Retina (tissue), 1 donor: ENCODE data around the gene SPG11.
"Not testable (repeated sequence)": the region's sequence is repeated elsewhere in the genome, so short reads cannot be mapped to it uniquely, and the experiment has no call there.

Source experiments
- DNase-seq: peaks from one replicate; pipeline ENCODE4 v3.0.0-alpha.2; 2016

Gene SPG11

GRCh38 chr15:44550256-44550655 is 113.2 kb downstream of the SPG11 start:
- no peak for DNase-seq

GRCh38 chr15:44549152-44549551 is 114.3 kb downstream of the SPG11 start:
- DNase-seq: not testable (repeated sequence)

- DNase-seq: no peak
Observed at GRCh38 chr15:44545913-44546802, 117.3 kb downstream of the SPG11 start.

- DNase-seq: not testable (repeated sequence)
Observed at GRCh38 chr15:44544745-44545144, 118.7 kb downstream of the SPG11 start.

DNA sequence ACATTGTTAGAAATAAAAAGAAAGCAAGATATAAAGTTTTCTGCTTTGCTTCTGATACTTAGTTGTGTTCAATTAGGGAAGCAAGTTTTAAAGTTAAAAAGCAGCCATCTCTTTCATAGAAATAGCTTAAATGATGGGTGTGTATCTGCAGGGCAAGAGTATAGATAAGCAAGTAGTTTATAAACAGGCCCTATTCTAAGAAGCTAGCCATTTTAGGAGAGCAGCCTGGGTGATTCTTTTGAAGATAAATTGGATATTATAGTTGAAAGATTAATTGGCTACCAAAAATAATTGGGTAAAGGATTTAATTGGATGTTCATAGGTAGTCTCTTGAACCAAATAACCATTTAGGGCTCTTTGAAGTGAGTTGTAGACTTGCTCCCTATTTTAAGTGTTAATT is 120.9 kb downstream of the SPG11 start:
- no peak for DNase-seq

GRCh38 chr15:44541282-44541958 is 122.0 kb downstream of the SPG11 start:
- no peak for DNase-seq

DNA sequence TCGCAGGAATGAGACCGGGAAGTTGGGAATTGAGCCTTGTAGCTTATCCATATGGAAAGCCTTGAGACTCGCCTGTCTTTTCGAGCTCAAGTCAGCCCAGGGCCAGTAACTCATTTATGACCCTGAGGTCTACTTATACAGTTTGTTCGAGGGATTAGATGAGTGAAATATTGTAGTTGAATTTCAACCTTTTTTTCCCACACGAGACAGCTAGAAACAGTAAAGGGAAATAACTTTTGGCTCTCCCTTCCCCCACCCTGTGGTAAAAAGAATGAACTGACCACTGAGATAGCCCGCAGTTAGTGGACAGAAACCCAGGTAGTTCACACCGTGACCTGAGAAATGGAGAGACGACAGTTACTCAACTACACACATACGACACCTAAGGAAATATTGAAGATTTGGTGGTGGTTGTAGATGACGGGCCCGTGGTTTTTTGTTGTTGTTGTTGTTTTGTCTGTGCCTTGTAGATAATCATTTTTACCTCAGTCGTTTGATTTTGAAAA is 125.7 kb downstream of the SPG11 start:
- no peak for DNase-seq

DNA sequence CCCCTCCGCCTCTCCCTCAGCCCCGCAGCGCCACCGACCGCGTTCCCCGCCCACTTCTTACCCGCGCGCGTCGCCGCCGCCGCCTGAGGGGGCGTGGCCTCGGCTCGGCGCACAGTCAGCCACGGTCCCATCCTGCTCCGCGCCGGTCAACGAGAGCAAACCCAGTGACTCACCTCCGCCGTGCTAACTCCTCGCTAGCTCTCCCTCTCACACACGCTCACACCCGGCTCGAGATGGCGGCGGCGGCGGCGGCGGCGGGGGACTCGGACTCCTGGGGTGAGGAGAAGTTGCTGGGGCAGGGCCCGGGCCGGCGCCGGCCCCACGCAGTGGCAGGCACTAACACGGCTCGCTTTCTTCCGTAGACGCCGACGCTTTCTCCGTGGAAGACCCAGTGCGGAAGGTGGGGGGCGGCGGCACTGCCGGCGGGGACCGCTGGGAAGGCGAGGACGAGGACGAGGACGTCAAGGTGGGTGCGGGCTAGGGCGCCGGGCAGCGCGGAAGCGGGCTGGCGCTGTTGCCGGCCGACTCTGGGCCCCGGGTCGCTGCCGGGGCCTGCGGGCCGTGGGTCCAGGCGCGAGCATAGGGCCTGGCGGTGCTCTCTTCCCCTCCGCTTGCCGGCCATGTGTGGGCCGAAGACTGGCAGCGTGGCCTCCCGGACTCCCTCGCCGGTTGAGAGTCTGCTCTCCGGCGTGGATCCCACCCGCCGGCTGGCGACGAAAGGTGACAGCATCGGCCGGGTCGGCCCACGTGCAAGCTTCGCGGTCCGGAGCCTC is 126.3 kb downstream of the SPG11 start, which contains the start of gene EIF3J:
Gene EIF3J (plus strand): TSS at position 186 of the 773 bp plus-strand sequence. CDS start 48 bp downstream, at position 234.
- peak; percentile 95 for DNase-seq

- DNase-seq: peak; percentile 97
Observed at GRCh38 chr15:44536302-44536961, 127.0 kb downstream of the SPG11 start.

DNA sequence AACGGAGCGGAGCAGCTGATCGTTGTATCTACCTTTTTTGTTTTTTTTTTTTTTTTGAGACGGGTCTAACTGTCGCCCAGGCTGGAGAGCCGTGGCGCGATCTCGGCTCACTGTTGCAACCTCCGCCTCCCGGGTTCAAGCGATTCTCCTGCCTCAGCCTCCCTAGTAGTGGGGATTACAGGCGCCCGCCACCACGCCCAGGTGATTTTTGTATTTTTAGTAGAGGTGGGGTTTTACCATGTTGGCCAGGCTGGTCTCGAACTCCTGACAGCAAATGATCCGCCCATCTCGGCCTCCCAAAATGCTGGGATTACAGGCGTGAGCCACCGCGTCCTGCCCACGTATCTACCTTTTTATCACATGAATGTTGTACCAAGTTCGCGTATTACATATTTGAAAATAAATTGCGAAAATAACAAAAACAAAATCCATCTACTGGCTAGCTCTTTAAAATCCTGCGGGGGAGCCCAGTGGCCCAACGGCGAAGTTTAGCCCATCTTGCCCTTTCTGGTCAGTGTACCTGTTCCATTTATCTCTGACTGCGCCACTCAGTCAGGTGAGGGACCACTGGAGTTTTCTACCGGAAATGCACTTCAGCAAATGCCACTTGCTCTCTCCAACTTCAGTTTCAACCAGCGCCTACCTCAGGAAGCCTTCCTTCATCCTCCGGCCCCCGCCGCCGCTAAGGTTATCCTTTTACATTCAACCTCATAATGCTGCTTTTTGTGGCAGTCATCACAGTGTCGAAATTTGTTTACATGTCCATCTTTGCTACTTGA is 127.8 kb downstream of the SPG11 start:
- no peak for DNase-seq

- DNase-seq: no peak
Observed at GRCh38 chr15:44535092-44535491, 128.4 kb downstream of the SPG11 start.

DNA sequence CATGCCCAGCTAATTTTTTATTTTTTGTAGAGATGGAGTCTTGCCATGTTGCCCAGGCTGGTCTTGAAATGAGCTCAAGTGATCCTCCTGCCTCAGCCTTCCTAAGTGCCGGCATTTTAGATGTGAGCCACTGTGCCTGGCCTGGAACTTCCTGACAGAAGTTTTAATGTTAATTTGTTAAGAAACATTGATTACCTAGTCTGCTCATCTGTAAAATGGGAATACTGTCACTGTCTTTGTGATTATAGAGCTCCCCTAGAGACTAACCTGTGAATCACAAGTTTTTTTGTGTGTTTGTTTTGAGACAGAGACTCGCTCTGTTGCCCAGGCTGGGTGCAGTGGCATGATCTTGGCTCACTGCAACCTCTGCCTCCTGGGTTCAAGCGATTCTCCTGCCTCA is 130.8 kb downstream of the SPG11 start:
- DNase-seq: no peak

GRCh38 chr15:44532275-44532674 is 131.2 kb downstream of the SPG11 start:
- not testable (repeated sequence) for DNase-seq

DNA sequence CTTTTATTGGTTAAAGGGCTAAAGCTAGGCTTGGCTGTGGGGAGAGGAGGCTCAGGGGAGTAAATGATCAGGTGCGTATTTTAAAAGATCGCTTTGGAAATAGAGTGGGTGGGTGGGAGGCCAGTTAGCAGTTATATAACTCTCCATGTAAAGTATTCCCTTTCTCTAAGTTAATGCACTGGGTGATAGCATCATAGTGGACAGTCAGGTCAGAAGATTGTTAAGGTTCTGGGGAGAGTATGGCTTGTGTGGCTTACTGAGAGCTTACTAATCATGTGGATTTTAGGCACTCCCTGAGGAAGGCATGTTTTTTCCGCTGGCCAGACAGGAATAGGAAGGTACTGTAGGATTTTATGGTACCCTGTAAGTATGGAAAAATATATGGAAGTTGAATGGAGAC is 132.8 kb downstream of the SPG11 start:
- no peak for DNase-seq

GRCh38 chr15:44529864-44530604 is 133.4 kb downstream of the SPG11 start:
- no peak for DNase-seq

GRCh38 chr15:44527241-44527640 is 136.2 kb downstream of the SPG11 start:
- no peak for DNase-seq

- no peak for DNase-seq
Observed at GRCh38 chr15:44525018-44525417, 138.4 kb downstream of the SPG11 start.

- DNase-seq: no peak
Observed at GRCh38 chr15:44519537-44519936, 143.9 kb downstream of the SPG11 start.

DNA sequence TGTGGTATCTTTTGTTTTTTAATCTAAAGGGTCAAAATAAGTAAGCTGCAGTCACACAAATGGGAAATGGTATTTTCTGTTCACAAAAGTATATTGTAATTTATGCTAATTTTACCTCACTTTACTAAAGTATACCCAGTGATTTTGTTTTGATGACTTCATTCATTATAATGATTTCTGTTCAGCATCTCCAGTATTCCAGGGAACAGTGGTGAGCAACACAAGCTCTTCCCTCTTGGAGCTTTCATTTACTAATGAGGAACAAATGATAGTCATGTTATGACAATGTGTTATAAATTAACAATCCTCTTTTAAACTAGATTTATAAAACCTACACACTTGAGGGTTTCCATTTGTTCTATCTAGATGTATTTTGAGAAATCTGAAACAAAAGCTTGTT is 147.0 kb downstream of the SPG11 start:
- no peak for DNase-seq
